NK-92 (cell line): ENCODE results near the gene PTPRA.
"Not testable (repeated sequence)": the region's sequence is repeated elsewhere in the genome, so short reads cannot be mapped to it uniquely, and the experiment has no call there.

Experiments
- DNase-seq: peaks from one replicate; lab custom pipeline; 2025; ENCODE audit not compliant: unreplicated experiment; lab: John Stamatoyannopoulos, UW

The PTPRA gene

DNA sequence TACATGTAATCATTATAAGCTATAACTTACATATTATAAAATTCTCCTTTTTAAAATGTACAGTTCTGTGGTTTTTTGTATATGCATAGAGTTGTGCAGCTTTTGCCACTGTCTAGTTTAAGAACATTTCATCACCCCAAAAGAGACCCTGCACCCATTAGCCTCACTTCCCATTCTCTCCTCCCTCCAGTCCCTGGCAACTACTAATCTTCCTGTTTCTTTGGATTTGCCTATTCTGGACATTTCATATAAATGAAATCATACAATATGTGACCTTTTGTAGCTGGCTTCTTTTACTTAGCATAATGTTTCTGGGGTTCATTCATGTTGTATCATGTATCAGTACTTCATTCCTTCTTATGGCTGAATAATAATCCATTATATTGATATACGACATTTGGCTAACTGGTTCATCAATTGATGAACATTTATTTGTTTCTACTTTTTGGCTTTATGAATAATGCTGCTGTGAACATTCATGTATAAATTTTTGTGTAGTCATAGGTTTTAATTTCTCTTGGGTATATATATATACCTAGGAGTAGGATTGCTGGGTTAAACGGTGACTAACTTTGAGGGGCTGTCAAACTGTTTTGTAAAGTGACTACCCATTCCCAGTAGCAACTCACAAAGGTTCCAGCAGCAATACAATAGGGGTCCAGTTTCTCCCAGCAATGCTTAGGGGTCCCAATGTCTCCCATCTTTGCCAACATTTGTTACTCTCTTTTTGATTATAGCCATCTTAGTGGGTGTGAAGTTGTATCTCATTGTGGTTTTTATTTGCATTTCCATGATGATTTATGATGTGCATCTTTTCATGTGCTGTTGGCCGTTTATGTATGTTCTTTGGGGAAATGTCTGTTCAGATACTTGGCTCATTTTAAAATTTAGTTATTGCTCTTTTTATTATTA is 10.7 kb downstream of the PTPRA start:
- no peak for DNase-seq

DNA sequence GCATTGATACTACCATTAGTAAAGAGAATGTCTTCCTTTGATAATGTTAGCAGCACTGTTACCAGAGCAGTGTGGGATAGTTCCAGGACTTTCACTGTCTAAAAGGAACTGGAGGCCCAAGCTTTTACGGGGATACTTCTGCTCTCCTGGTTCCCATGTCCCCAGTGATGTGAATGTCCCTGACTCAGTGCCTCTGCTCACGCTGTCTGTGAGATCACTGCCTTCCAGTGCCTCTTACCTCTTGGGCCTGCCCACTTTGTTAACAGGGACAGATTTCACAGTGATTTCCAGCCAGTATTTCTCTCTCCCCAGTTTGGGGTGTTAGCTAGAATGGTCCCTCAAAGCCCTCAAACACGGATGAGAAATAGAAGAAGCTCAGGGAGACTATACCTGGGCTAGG is 14.4 kb downstream of the PTPRA start:
- no peak for DNase-seq

DNA sequence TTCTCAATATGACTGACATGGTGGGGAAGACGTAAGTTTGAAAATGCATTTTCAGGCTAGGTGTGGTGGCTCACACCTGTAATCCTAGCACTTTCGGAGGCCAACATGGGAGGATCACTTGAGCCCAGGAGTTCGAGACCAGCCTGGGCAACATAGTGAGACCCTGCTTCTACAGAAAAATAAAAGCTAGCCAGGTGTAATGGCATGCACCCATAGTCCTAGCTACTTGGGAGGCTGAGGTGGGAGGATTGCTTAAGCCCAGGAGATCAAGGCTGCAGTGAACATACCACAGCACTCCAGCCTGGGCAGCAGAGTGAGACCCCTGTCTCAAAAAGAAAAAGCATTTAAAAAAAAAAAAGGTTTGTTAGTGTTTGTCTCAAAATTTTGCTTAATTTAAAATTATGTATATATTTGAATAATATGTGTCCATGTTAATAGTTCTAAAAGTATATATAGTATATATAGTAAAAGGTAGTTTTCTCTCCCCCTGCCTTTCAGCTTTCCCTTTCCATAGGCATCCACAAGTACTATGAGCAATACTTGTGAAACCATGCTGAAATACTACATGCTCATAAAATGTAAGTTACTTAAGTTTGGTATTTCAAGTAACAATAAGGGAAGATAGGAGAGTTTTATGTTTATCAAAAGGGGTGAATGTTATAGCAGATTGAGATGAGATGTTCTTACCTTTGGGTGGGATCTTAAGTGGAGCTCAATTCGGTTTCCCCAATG is 15.1 kb downstream of the PTPRA start:
- no peak for DNase-seq

DNA sequence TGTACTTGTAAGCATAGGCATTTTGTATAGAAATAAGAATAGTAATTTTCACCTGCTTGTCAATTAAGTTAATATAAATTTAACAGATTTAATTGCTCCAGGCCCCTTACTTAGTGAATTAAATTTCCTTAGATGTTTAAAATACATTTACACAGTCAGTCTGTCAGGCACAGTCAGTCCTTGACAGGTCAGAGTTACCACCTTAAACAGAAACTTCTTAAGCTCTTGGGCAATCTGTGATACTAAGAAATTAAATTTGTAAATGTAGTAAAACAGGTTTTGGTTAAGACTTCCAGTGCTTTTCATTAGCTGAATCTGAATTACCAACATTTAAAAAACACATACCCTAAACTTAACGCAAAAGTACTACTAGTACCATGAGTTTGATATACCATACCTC is 15.9 kb downstream of the PTPRA start:
- DNase-seq = no peak

DNA sequence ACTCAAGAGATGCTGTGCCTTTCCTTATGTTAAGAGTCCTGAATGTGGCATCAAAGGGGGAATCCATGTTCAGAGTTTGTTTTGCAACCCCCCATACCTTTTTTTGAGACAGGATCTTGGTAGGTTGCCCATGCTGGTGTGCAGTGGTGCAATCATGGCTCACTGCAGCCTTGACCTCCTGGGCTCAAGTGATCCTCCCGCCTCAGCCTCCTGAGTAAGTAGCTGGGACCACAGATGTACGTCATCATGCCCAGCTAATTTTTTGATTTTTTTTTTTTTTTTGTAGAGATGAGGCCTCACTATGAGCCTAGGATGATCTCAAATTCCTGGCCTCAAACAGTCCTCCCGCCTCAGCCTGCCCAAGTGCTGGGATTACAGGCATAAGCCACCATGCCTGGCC is 16.5 kb downstream of the PTPRA start:
- DNase-seq = no peak

DNA sequence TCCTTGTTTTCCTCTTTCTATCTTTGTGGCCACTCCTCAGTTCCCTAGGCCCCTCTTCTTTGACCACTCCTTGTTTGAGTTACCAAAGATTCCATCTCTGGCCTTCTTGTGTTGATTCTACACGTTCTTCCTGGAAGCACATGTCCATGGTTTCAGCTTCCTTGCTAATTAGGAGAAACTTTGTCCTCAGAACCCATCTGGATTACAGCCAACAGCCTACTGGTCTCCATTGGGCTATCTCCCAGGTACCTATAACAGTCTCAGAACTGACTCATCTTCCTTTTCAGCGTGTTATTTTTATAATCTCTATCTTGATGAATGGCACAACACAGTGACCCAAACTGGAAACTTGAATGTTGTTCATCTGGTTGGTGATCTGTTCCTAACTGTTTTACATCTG is 17.5 kb downstream of the PTPRA start:
- DNase-seq = no peak

DNA sequence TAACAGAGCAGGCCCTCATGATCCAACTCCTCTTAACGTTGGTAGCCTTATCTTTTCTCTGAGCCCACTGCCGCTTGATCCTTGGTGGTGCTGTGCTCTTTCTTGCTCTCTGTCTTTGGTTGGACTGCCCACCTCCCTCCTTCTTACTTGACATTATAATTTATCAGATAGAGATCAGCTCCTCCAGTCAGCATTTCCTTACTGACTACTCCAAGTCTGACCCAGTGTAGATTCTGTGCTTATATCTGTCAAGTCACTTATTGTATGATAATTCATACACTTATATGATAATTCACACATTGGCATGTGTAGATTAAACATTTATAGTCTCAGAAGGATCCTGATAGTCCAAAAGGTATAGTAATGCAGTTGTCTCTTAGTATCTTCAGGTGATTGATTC is 18.1 kb downstream of the PTPRA start:
- no peak for DNase-seq

DNA sequence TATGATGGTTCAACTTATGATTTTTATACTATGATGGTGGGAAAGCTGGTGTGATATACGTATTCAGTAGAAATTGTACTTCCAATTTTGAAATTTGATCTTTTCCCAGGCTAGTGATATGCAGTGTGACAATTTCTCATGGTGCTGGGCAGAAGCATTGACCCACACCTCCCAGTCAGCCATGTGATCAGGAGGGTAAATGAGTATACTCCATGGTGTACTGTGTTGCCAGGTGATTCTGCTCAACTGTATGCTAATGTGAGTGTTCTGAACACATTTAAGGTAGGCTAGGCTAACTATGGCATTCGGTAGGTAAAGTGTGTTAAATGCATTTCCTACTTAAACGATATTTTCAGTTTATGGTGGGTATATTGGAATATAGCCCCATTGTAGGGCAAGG is 19.1 kb downstream of the PTPRA start:
- no peak for DNase-seq

DNA sequence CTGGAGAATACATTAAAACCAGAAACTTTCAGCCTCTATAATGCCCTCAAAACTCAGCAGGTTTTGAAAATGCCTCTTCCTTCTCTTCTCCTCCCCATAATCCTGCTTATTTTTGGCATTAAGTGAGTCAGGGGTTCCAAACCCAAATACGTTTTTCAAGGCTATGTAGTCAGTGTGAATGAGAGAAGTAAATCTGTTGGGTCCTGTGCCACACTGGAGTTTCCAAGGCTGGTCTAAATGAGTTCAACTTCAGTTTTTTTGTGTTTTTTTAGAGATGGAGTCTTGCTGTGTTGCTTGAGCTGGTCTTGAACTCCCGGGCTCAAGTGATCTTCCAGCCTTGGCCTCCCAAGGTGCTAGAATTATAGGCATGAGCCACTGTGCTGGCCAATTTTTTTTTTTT is 20.9 kb downstream of the PTPRA start:
- no peak for DNase-seq

DNA sequence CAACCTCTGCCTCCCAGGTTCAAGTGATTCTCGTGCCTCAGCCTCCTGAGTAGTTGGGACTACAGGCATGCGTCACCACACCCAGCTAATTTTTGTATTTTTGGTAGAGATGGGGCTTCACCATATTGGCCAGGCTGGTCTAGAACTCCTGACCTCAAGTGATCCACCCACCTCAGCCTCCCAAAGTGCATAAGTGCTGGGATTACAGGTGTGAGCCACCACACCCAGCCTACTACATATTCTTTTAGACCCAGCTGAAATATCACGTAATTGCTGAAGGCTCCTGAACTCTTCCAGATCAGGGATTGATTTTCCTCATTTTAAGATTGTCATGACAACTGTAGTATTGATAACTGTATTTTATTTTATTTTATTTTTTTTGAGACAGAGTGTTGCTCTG is 21.9 kb downstream of the PTPRA start:
- not testable (repeated sequence) for DNase-seq

DNA sequence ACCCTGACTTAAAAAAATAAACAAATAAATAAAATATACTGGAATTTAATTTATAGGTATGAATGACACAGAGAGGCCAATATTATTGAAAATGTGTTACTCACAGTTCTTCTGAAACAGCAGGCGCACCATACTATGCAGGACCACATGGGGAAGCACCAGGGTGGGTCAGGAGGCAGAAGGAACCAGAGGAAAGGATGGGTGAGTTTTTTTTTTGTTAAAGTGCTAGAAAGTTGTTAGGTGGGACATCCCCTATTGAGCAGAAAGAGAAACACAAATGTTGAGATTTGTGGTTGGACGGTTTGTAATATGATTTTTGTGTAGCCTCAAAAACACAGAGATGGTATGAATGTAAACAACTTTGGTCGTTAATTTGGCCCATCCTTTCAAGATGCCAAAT is 26.0 kb downstream of the PTPRA start:
- no peak for DNase-seq

DNA sequence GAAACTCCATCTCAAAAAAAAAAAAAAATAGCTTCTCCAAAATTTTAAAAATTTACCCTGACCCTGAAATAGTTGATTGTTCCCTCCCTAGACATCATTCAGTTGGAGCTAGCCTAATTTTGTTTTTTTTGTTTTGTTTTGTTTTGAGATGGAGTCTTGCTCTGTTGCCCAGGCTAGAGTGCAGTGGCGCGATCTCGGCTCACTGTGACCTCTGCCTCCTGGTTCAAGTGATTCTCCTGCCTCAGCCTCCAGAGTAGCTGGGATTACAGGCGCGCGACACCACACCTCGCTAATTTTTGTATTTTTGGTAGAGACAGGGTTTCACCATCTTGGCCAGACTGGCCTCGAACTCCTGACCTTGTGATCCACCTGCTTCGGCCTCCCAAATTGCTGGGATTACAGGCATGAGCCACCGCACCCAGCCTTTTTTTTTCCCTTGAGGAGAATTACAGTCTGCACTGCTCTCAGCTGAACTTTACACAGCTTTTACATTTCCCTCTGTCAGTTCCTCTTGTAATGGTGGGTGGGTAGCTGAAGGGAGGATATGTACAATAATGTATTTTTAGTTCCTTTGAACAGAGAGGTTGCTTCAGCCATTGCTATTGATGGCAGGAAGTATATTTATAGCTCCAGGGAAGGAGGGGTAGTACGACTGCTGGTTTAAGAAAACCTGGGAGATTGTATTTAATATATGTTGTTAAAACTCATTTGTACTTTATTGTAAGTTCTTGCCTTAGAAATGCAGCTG is 27.7 kb downstream of the PTPRA start:
- DNase-seq = no peak

DNA sequence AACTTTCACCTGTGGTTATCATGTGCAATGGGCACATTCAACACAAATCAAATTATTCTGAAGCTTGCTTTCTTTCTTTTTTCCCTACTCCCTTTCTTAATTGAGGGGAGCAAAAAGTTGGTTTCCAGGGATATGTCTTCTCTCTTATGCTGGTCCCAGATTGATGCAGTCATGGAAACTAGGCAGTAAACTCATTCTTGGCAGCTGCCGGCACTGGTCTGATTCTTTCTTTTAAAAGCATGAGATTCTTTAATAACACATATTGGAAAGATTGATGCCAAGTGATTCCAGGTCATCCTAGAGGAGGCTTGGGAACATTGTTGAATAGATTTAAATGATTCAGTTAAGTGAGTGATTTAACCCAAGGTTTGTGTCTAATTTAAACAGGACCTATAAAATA is 29.0 kb downstream of the PTPRA start:
- no peak for DNase-seq

DNA sequence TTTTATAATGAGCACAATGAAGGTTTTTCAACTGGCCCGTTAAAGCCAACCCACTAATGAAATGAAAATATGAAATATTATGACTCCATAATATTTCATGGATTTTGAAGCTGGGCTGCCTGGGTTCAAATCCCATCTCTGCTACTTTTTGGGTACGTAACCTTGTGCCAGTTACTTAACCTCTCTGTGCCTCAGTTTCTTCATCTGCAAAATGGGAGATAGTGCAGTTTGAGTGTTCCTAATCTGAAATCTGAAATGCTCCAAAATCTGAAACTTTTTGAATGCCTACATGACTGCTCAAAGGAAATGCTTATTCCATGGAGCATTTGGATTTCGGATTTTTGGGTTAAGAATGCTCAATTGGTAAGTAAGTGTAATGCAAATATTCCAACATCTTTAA is 29.5 kb downstream of the PTPRA start:
- DNase-seq = no peak

DNA sequence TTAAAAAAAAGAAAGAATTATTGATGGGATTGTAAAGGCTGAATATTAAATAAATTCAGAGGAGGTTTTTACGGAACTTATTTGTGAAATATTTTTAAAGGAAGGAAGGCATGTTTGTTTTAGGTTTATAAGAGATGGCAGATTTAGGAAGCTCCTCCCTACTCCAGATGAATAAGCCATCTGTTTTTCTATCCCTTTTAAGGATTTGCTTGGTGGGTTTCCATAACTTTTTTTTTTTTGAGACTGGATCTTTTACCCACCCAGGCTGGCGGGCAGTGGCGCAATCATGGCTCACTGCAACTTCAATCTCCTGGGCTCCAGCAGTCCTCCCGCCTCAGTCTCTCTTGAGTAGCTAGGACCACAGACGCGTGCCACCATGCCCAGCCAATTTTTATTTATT is 30.4 kb downstream of the PTPRA start:
- no peak for DNase-seq

DNA sequence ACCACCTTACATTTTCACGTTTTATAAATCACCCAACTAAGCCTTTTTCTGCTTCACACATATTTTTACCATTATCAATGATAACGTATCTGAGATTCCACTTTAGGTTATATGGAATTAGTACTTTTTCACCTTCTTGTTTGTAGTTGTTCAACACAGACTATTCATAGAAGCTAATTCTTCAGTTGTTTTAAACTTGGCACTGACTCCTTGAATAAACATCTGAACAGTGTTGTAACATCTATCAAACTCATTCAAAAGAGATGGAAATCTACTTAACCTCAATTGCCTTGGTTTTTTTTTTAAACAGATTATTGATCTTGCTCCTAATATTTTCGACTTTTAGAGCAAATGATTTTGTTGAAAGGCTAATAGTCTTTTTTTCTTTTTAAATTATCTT is 34.2 kb downstream of the PTPRA start:
- no peak for DNase-seq

DNA sequence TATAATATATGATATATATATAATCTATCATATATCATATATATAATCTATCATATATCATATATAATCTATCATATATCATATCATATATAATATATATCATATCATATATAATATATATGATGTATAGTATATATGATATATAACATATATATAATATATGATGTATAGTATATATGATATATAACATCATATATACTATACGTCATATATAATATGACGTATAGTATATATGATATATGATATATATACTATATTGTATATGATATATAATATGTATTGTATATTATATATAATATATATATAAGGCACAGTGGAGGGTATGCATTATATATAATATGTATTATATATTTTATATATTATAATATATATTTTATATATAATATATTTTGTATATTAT is 36.7 kb downstream of the PTPRA start:
- no peak for DNase-seq

DNA sequence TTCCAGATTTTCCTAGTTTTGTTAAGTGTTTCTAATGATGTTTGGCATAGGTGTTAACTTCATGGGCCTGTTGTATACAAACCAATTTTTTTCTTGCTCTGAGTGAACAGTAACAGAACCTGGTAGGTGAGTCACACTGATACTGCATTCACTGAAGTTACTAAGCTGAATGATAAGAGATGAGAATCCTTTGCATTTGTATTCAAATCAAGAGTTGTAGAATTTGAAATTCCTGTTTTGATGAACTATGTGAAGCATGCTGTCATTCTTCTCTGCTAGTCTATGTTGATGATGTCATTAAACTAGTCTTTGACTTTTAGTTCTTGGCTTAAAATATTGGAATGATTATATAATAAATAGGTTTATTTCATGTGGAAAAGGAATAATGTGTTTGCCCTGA is 37.9 kb downstream of the PTPRA start:
- no peak for DNase-seq

DNA sequence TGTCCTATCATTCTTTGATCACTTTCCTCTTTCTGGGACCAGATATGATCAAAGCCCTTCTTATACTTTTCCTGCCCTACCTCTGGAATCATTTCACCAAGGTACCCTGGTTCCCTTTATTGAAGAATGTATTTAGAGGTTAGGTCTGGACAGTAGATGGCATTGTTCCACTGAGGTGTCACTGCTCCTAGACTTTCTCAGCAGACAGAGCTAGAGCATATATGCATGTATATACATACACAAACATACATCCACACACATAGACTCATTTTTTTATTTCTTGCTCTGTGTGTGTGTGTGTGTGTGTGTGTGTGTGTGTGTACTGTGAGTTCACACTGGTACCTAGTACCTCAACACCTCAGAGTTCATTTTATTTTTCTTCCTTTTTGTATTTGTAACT is 40.9 kb downstream of the PTPRA start:
- no peak for DNase-seq

DNA sequence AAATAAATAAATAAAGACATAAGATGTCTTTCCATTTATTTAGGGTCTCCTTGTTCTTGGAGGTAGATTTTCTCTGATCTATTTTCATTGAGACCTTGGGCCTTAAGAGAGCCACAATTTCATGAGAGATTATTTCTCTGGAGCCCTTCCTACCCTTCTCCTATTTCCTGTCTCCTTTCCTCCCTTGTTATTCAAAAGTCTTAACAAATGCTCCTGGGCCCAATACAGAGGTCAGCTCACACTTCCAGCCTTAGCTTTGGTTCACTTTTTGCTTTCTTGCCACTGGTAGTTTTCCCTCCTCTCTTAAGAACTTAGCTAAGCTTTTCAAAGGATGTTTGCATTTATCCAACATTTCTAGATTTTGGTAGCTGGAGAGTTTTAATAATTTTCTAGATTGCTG is 44.0 kb downstream of the PTPRA start:
- no peak for DNase-seq

DNA sequence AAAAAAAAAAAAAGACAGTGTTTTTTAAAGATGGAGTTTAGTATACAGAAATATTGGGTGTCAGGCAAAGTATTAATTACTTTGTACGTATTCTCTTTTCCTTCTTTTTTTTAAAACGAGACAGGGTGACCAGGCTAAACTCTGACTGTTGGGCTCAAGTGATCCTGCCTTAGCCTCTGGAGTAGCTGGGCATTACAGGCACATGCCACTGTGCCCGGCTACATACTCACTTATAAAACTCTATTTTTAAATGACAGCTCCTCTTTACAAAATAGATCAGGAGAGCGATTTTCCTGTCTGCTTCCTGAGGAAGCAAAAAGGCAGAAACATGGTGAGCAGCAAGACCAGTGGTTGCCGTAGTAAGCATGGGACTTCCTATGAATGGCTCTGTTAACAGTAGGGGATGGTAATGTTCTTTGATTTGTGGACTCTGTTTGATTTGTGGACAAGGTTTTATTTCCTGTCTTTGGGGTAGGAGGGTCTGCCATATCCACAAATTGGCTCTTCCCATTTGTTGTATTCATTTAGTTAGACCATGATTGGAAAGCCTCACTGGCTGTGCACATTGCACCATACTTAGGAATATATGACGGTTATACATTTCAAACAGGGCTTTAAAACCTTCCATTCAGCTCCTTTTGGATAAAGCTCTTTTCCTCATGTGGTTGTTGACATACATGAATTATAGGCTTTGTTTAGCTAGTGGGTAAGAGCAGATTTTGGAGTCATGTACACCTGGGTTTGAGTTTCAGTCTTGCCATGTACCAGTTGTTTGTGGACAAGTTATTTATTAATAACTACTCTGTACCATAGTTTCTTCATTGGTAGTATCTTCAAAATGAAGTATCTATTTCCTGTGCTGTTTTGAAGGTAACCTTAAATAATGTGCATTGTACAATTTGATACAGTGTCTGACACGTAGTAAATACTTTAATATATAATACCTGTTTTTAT is 45.1 kb downstream of the PTPRA start:
- DNase-seq = no peak
